IPS-11a (cell line): ENCODE results near the gene ADCY6.
A peak's percentile ranks its signal among the peaks of the same experiment; 100 is the strongest.

Experiments
- H3K4me3 ChIP-seq: one replicate; pipeline ENCODE4 v1.5.1; 2013; ENCODE audit warnings: low read depth, low read length, control low read depth

Gene ADCY6

GRCh38 chr12:48788854-48789775, at the start of gene ADCY6:
Gene ADCY6 (minus strand): TSS chr12:48789089. CDS start chr12:48783434, 5,655 bp downstream.
- H3K4me3 ChIP-seq, result peak within 1 kb of the TSS; percentile 83

- no peak overlapping the region for H3K4me3 ChIP-seq
These were observed 49.2 kb upstream of the ADCY6 start for GRCh38 chr12:48838048-48838447.

- H3K4me3 ChIP-seq, result no peak overlapping the region
These were observed 43.6 kb upstream of the ADCY6 start for GRCh38 chr12:48832321-48833060.

GRCh38 chr12:48831257-48831656, 42.4 kb upstream of the ADCY6 start:
- H3K4me3 ChIP-seq, result no peak overlapping the region

- H3K4me3 ChIP-seq, result no peak overlapping the region
These were observed 40.1 kb upstream of the ADCY6 start for GRCh38 chr12:48828841-48829575.

GRCh38 chr12:48828293-48828692, 39.4 kb upstream of the ADCY6 start:
- no peak overlapping the region for H3K4me3 ChIP-seq

- no peak overlapping the region for H3K4me3 ChIP-seq
These were observed 38.7 kb upstream of the ADCY6 start for GRCh38 chr12:48827513-48828096.

- H3K4me3 ChIP-seq, result no peak overlapping the region
These were observed 38.1 kb upstream of the ADCY6 start for GRCh38 chr12:48827026-48827425.

GRCh38 chr12:48826209-48826855, 37.4 kb upstream of the ADCY6 start:
- no peak overlapping the region for H3K4me3 ChIP-seq

GRCh38 chr12:48824905-48825304, 36.0 kb upstream of the ADCY6 start:
- H3K4me3 ChIP-seq, result no peak overlapping the region

GRCh38 chr12:48824112-48824511, 35.2 kb upstream of the ADCY6 start:
- H3K4me3 ChIP-seq, result no peak overlapping the region

GRCh38 chr12:48823281-48823680, 34.4 kb upstream of the ADCY6 start:
- no peak overlapping the region for H3K4me3 ChIP-seq

- no peak overlapping the region for H3K4me3 ChIP-seq
These were observed 33.8 kb upstream of the ADCY6 start for GRCh38 chr12:48822711-48823110.

GRCh38 chr12:48822139-48822538, 33.2 kb upstream of the ADCY6 start:
- H3K4me3 ChIP-seq, result no peak overlapping the region

- H3K4me3 ChIP-seq, result no peak overlapping the region
These were observed 31.3 kb upstream of the ADCY6 start for GRCh38 chr12:48819986-48820725.

GRCh38 chr12:48818831-48819590, 30.1 kb upstream of the ADCY6 start:
- peak overlapping the region; percentile 70 for H3K4me3 ChIP-seq

GRCh38 chr12:48817873-48818830, 29.3 kb upstream of the ADCY6 start, which contains the start of gene CACNB3:
Gene CACNB3 (plus strand): TSS chr12:48818496. CDS start chr12:48818930, 434 bp downstream.
- H3K4me3 ChIP-seq, result peak within 1 kb of the TSS; percentile 70
